CD4-positive, alpha-beta T cell treated with Interleukin-4 for 4 hours (primary cell): ENCODE results near the gene OR6C74.

Experiments used
- DNase-seq: peaks from one replicate; pipeline ENCODE4 v3.0.0-alpha.2; 2020

The OR6C74 gene

GRCh38 chr12:55244309-55244708 lies at the start of gene OR6C74:
Gene OR6C74 (plus strand): TSS chr12:55244609. CDS start chr12:55247288, 2,679 bp downstream.
- DNase-seq, result no peak

GRCh38 chr12:55220725-55221124 lies 23.7 kb upstream of the OR6C74 start, which contains the start of gene OR10A7:
Gene OR10A7 (plus strand): TSS chr12:55221025. CDS start chr12:55221025, 0 bp downstream.
- DNase-seq, result no peak

GRCh38 chr12:55226523-55226922 lies 17.9 kb upstream of the OR6C74 start:
- DNase-seq, result no peak

- no peak for DNase-seq
Measured at GRCh38 chr12:55227643-55228042, 16.8 kb upstream of the OR6C74 start.

GRCh38 chr12:55246159-55246558 lies 1.8 kb downstream of the OR6C74 start:
- DNase-seq, result no peak

GRCh38 chr12:55250944-55251343 lies 6.5 kb downstream of the OR6C74 start:
- no peak for DNase-seq

GRCh38 chr12:55253281-55253680 lies 8.9 kb downstream of the OR6C74 start:
- no peak for DNase-seq

- no peak for DNase-seq
Measured at GRCh38 chr12:55256831-55257230, 12.4 kb downstream of the OR6C74 start.

GRCh38 chr12:55258303-55258702 lies 13.9 kb downstream of the OR6C74 start:
- DNase-seq, result no peak

- no peak for DNase-seq
Measured at GRCh38 chr12:55280991-55281390, 36.6 kb downstream of the OR6C74 start.

- DNase-seq, result no peak
Measured at GRCh38 chr12:55289999-55290398, 45.6 kb downstream of the OR6C74 start.
